Uterus (tissue), 4 donors: ENCODE measurements around the gene ATXN10. TPM values are rescaled to one million over a fixed set of nuclear protein-coding genes. Genes with fewer than 3 reads are reported as not detected.
"Not testable (repeated sequence)": the region's sequence is repeated elsewhere in the genome, so short reads cannot be mapped to it uniquely, and the experiment has no call there.

Experiments
- DNase-seq, 2 donors: peaks; one replicate each; pipeline ENCODE4 v3.0.0-alpha.2; 2019 to 2020
- H3K27ac ChIP-seq, 2 donors: fragments of 200-600 bp; sonication (generic); 1 replicate in 1 of 2; 2 replicates in 1 of 2; pipeline ENCODE4 v1.5.1; 2016 to 2018
- H3K27me3 ChIP-seq, 2 donors: fragments of 200-600 bp; sonication (generic); one replicate each; pipeline ENCODE4 v1.5.1; 2018 to 2019; ENCODE audit warnings: control low read depth in 1 of 2
- H3K36me3 ChIP-seq, 2 donors: fragments of 200-600 bp; sonication (generic); one replicate each; pipeline ENCODE4 v1.5.1; 2019; ENCODE audit warnings: control low read depth in 1 of 2
- H3K4me1 ChIP-seq, 2 donors: fragments of 200-600 bp; sonication (generic); one replicate each; pipeline ENCODE4 v1.5.1; 2018 to 2019; ENCODE audit warnings: control low read depth in 1 of 2
- H3K4me3 ChIP-seq, 2 donors: fragments of 200-600 bp; sonication (generic); 1 replicate in 1 of 2; 2 replicates in 1 of 2; pipeline ENCODE4 v1.5.1; 2018 to 2019; ENCODE audit warnings: mild to moderate bottlenecking in 1 of 2
- H3K9me3 ChIP-seq, 2 donors: fragments of 200-600 bp; sonication (generic); one replicate each; pipeline ENCODE4 v1.5.1; 2019; ENCODE audit warnings: control low read depth in 1 of 2
- POLR2A ChIP-seq, 2 donors: fragments of 450-650 bp; IDR thresholded peaks; one replicate each; pipeline ENCODE4 v1.6.1; 2016; ENCODE audit warnings: antibody characterized with exemption in 2 of 2, mild to moderate bottlenecking in 1 of 2, moderate library complexity in 1 of 2
- intact Hi-C: fragments of 100-400 bp; cut with DNase I; formaldehyde crosslinking; loops from one replicate; pipeline ENCODE4 v1.15.1; 2023; ENCODE audit warnings: low total_unique reads
- total RNA-seq, 4 donors: library from RNA; depleted of rRNA in 3 of 4; stranded (reverse); fragments of >200 nt in 3 of 4; gene quantifications; one replicate each; pipeline versions ENCODE4 v1.1.0 to v1.2.4, GENCODE V29; 2014 to 2023
- TF ChIP-seq, protein P1 (sequence below), 4 experiments: fragments of 200-600 bp in 2 of 4; fragments of 450-650 bp in 2 of 4; sonication (generic) in 2 of 4; IDR thresholded peaks; one replicate each; pipeline ENCODE4 v1.5.1; 2016 to 2019; ENCODE audit warnings: antibody characterized with exemption in 4 of 4, mild to moderate bottlenecking in 2 of 4, moderate library complexity in 1 of 4
- donor health status: DM: yes; HTN: yes; CAD: no.

Gene ATXN10, protein sequence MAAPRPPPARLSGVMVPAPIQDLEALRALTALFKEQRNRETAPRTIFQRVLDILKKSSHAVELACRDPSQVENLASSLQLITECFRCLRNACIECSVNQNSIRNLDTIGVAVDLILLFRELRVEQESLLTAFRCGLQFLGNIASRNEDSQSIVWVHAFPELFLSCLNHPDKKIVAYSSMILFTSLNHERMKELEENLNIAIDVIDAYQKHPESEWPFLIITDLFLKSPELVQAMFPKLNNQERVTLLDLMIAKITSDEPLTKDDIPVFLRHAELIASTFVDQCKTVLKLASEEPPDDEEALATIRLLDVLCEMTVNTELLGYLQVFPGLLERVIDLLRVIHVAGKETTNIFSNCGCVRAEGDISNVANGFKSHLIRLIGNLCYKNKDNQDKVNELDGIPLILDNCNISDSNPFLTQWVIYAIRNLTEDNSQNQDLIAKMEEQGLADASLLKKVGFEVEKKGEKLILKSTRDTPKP
- total RNA-seq: 100 to 1,000 TPM; 251 to 258 (median 253) TPM

GRCh38 chr22:45671783-45672563 is at the start of gene ATXN10:
TSS of gene ATXN10 (plus strand) at chr22:45671834. CDS start at chr22:45672064, 230 bp downstream.
- Histone ChIP-seq H3K4me3 (peak within 1 kb of the TSS; percentile 62 to 73), H3K27ac (peak within 1 kb of the TSS; percentile 84 to 85), H3K27me3 (no peaks in the 10 kb centered on the region), H3K4me1 (peaks cover 0 to 8% of the 10 kb centered on the region in 2 donors), H3K36me3 (no peaks in the 10 kb centered on the region), H3K9me3 (no peaks in the 10 kb centered on the region)
- peak in 1 of 2 donors; percentile 60 for TF ChIP-seq POLR2A (IDR thresholded peaks at IDR 0.05)
- TF ChIP-seq, protein P1, sequence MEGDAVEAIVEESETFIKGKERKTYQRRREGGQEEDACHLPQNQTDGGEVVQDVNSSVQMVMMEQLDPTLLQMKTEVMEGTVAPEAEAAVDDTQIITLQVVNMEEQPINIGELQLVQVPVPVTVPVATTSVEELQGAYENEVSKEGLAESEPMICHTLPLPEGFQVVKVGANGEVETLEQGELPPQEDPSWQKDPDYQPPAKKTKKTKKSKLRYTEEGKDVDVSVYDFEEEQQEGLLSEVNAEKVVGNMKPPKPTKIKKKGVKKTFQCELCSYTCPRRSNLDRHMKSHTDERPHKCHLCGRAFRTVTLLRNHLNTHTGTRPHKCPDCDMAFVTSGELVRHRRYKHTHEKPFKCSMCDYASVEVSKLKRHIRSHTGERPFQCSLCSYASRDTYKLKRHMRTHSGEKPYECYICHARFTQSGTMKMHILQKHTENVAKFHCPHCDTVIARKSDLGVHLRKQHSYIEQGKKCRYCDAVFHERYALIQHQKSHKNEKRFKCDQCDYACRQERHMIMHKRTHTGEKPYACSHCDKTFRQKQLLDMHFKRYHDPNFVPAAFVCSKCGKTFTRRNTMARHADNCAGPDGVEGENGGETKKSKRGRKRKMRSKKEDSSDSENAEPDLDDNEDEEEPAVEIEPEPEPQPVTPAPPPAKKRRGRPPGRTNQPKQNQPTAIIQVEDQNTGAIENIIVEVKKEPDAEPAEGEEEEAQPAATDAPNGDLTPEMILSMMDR (IDR thresholded peaks at IDR 0.05): no peak
- peak; percentile 56 to 68 for DNase-seq
- intact Hi-C loops: no loop called here

DNA sequence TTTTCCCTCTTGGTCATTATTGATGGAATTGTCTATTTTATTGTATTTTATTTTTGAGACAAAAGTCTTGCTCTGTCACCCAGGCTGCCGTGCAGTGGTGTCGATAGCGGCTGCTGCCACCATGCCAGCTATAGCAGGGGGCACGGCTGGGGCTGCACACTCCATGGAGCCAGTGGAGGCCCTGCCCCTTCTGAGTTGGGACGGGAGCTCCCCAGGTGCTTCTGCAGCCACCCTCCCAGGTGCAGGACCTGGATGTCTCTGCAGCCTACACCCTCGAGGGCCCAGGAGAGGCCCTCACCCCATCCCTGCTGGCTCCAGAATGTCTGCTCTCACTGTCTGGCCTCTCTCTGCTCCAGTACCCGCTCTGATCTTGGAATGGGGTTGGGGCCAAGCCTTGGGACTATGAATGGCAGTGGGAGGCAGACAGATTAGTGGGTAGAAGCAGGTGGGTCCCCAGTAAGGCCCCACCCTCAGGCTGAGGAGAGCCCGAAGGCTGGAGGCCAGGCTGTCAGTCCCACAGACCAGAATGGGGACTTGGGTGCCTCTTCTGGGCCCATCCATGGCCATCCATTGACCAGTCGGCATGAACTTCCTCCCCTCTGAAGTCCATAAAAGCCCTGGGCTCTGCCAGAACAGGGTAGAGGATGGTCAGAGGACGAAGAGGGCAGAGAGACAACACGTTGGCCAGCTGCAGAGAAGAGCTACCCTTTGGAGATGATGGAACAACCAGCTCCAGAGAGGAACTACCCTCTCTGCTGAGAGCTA is 49.6 kb upstream of the ATXN10 start:
- Histone ChIP-seq H3K4me3 (no peak overlapping the region), H3K36me3 (no peaks in the 10 kb centered on the region), H3K27ac (no peak overlapping the region), H3K4me1 (no peaks in the 10 kb centered on the region), H3K27me3 (no peaks in the 10 kb centered on the region), H3K9me3 (no peaks in the 10 kb centered on the region)
- intact Hi-C loops: no loop called here
- no peak for TF ChIP-seq POLR2A (IDR thresholded peaks at IDR 0.05)
- TF ChIP-seq, protein P1 (IDR thresholded peaks at IDR 0.05): no peak
- no peak for DNase-seq

DNA sequence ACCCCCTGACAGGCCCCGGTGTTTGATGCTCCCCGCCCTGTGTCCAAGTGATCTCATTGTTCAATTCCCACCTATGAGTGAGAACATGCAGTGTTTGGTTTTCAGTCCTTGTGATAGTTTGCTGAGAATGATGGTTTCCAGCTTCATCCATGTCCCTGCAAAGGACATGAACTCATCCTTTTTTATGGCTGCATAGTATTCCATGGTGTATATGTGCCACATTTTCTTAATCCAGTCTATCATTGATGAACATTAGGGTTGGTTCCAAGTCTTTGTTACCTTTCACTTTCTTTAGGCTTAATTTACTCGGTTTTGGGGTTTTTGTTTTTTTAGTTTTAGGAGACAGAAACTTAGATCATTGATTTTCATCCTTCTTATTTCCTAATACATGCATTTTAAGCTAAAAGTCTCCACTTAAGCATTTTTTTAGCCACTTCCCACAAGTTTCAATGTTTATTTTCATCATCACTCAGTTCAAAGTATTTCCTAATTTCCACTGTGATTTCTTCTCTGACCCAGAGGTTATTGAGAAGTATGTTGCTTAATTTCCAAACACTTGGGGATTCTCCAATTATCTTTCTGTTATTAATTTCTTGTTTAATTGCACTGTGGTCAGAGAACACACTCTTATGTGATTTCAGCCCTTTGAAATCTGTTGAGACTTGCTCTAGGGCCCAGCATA is 48.0 kb upstream of the ATXN10 start:
- H3K27me3 ChIP-seq, H3K9me3 ChIP-seq, DNase-seq, H3K4me1 ChIP-seq, H3K4me3 ChIP-seq, H3K27ac ChIP-seq, H3K36me3 ChIP-seq, intact Hi-C loops: not testable (repeated sequence)

DNA sequence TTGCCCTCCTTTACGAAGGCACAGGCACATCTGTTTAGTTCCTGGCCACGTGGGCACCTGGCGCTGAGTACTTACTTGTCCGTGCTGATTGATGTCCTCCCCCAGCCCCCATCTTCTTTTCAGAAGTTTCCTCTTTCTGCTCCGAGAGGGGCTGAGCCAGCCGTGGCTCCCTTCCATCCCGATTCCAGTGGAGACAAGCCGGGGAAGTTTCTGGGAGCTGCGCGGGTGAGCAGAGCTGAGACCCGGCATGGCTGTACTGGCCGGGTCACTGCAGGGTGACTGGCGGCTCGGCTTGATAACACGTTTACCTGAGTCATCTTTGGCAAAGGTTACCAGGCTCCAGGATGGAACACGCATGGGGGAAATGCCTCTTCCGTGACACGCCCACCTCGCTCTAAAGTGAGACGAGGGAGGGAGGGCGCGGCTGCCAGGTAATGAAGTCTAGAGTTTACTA is 45.4 kb upstream of the ATXN10 start:
- Histone ChIP-seq H3K27ac (no peak overlapping the region), H3K36me3 (no peaks in the 10 kb centered on the region), H3K9me3 (no peaks in the 10 kb centered on the region), H3K4me3 (no peak overlapping the region), H3K4me1 (no peaks in the 10 kb centered on the region), H3K27me3 (no peaks in the 10 kb centered on the region)
- no peak for TF ChIP-seq POLR2A (IDR thresholded peaks at IDR 0.05)
- TF ChIP-seq, protein P1 (IDR thresholded peaks at IDR 0.05): no peak
- intact Hi-C loops: no loop called here
- no peak for DNase-seq
